DMS 273 (cell line): ENCODE results near the gene P2RY6.
A peak's percentile ranks its signal among the peaks of the same experiment; 100 is the strongest.

Source experiments
- DNase-seq: peaks from one replicate; lab custom pipeline; 2025; ENCODE audit not compliant: unreplicated experiment; lab: John Stamatoyannopoulos, UW

P2RY6 gene

GRCh38 chr11:73295241-73295995 is 23.3 kb downstream of the P2RY6 start:
- peak; percentile 83 for DNase-seq

DNA sequence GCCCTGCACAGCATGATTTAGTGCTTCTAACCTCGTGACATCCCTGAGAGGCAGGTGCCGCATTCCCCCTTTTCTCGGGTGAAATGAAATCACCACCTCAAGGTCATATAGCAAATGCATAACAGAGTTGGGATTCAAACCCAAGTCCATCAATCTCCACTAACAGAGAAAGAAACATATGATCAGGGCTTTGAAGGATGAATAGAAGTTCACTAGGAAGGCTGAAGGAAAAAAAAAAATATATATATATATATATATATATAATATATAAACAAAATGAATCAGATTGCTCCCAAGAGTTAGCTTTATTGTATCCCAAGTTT is 23.8 kb downstream of the P2RY6 start:
- no peak for DNase-seq

DNA sequence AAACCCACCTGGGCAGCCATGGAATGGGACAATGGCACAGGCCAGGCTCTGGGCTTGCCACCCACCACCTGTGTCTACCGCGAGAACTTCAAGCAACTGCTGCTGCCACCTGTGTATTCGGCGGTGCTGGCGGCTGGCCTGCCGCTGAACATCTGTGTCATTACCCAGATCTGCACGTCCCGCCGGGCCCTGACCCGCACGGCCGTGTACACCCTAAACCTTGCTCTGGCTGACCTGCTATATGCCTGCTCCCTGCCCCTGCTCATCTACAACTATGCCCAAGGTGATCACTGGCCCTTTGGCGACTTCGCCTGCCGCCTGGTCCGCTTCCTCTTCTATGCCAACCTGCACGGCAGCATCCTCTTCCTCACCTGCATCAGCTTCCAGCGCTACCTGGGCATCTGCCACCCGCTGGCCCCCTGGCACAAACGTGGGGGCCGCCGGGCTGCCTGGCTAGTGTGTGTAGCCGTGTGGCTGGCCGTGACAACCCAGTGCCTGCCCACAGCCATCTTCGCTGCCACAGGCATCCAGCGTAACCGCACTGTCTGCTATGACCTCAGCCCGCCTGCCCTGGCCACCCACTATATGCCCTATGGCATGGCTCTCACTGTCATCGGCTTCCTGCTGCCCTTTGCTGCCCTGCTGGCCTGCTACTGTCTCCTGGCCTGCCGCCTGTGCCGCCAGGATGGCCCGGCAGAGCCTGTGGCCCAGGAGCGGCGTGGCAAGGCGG is 24.5 kb downstream of the P2RY6 start:
- DNase-seq: no peak

DNA sequence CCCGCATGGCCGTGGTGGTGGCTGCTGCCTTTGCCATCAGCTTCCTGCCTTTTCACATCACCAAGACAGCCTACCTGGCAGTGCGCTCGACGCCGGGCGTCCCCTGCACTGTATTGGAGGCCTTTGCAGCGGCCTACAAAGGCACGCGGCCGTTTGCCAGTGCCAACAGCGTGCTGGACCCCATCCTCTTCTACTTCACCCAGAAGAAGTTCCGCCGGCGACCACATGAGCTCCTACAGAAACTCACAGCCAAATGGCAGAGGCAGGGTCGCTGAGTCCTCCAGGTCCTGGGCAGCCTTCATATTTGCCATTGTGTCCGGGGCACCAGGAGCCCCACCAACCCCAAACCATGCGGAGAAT is 25.1 kb downstream of the P2RY6 start:
- no peak for DNase-seq

DNA sequence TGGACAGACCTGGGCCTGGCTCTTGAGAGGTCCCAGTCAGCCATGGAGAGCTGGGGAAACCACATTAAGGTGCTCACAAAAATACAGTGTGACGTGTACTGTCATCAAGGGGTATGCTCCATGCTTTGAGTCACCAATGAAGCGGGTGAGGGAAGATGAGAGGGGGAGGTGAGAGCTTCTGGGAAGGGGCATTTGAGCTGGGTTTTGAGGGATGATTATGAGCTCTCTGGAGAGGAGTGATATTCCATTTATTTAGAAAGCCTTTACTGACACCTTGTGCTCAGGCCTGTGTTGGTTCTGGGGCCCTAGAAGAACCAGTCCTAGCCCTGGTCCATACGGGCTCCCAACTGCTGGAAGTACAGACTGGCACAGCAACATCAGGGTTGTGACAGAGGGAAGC is 25.6 kb downstream of the P2RY6 start:
- no peak for DNase-seq

DNA sequence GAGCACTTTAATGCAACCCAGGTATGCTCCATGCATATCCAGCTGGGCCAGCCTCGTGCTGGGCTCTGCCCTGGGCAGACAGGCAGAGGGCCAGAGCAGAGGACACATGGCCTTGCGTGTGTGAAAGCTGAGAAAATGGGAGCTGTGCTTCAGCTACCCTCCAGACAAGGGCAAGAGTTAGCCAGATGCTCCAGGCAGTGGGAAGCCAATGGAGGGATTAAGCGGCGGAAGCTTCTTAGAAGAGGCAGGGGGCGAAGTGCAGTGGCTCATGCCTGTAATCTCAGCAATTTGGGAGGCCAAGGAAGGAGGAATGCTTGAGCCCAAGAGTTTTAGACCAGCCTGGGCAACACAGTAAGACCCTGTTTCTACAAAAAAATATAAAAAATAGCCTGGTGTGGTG is 26.1 kb downstream of the P2RY6 start:
- no peak for DNase-seq

- no peak for DNase-seq
Measured at GRCh38 chr11:73299751-73300150, 27.6 kb downstream of the P2RY6 start.

- peak; percentile 13 for DNase-seq
Measured at GRCh38 chr11:73306069-73306841, 34.1 kb downstream of the P2RY6 start.

DNA sequence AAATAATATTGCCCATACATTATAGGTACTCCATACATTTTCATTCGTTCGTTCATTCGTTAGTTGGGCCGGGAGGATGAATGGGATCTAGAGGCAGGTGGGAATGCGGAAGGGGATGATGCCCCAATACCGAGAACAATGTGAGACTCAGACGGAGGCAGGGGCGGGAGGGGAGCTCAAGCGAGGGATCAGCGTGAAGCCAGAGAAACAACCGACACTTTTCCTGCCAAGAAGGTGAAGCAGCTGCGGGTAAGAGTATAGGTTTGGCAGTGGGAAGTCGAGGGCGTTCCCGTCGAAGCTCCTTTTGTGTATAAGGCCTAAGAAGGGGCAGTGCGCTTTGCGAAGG is 34.8 kb downstream of the P2RY6 start:
- no peak for DNase-seq

GRCh38 chr11:73307323-73308002 is 35.3 kb downstream of the P2RY6 start:
- DNase-seq: peak; percentile 98

- peak; percentile 89 for DNase-seq
Measured at GRCh38 chr11:73308003-73308960, 36.1 kb downstream of the P2RY6 start, which contains the start of gene ARHGEF17. Gene ARHGEF17 (plus strand): TSS chr11:73308276. CDS start chr11:73308639, 363 bp downstream.

DNA sequence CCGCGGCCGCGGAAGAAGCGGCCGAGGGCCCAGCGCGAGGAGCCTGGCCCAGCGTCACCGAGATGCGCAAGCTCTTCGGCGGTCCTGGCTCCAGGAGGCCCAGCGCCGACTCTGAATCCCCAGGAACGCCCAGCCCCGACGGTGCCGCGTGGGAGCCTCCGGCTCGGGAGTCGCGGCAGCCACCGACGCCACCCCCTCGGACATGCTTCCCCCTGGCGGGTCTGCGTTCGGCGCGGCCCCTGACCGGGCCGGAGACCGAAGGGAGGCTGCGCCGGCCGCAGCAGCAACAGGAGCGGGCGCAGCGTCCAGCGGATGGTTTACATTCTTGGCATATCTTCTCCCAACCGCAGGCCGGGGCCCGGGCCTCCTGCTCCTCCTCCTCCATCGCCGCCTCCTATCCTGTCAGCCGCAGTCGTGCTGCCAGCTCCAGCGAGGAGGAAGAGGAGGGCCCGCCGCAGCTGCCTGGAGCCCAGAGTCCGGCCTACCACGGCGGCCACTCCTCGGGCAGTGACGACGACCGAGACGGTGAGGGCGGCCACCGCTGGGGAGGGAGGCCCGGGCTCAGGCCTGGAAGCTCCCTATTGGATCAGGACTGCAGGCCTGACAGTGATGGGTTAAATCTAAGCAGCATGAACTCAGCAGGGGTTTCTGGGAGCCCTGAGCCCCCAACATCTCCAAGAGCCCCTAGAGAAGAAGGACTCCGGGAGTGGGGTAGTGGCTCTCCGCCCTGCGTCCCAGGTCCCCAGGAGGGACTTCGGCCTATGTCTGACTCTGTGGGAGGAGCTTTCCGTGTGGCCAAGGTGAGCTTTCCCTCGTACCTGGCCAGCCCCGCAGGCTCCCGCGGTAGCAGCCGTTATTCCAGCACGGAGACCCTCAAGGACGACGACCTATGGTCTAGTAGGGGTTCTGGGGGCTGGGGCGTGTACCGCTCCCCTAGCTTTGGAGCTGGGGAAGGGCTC is 37.1 kb downstream of the P2RY6 start:
- DNase-seq: peak; percentile 70

GRCh38 chr11:73310076-73310475 is 37.9 kb downstream of the P2RY6 start:
- DNase-seq: no peak

DNA sequence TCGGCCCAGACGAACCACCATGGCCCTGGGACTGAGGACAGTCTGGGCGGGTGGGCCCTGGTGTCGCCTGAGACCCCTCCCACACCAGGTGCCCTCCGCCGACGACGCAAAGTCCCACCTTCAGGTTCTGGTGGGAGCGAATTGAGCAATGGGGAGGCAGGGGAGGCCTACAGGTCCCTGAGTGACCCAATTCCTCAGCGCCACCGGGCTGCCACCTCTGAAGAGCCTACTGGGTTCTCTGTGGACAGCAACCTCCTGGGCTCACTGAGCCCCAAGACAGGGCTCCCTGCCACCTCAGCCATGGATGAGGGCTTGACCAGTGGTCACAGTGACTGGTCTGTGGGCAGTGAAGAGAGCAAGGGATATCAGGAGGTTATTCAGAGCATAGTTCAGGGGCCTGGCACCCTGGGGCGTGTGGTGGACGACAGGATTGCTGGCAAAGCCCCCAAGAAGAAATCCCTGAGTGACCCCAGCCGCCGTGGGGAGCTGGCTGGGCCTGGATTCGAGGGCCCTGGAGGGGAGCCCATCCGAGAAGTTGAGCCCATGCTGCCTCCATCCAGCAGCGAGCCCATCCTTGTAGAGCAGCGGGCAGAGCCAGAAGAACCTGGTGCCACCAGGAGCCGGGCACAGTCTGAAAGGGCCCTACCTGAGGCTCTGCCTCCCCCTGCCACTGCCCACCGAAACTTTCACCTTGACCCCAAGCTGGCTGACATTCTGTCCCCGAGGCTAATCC is 38.7 kb downstream of the P2RY6 start:
- DNase-seq: no peak

GRCh38 chr11:73311394-73311869 is 39.3 kb downstream of the P2RY6 start:
- DNase-seq: no peak

DNA sequence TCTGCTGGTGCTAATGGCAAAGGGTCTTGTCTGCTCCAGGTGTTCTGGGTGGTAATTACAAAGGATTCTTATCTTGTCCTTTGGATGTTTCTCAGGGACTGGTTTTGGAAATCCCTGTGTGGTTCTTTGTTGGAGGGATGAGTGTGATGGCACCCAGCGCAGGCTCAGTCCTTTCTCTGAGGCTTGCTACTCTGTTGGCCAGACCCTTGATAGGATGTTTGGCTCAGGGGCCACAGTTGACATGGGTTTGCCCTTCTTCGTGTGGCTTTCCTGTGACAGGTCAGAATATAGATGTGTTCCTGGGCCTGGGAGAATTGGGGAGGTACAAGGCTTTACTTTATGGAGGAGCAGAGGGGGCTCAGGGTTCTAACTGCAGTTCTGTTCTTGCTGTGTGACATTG is 39.9 kb downstream of the P2RY6 start:
- no peak for DNase-seq

- DNase-seq: peak; percentile 81
Measured at GRCh38 chr11:73312851-73313327, 40.8 kb downstream of the P2RY6 start.

- DNase-seq: no peak
Measured at GRCh38 chr11:73313652-73314051, 41.5 kb downstream of the P2RY6 start.
